ENCODE data around the gene REXO1. TPM values are rescaled to one million over a fixed set of nuclear protein-coding genes. Genes with fewer than 3 reads are reported as not detected.

REXO1 gene
- total and polyA plus RNA-seq, 9 of the 15 experiments (the other 6 are each of a cell fraction or from before 2014, with no cell fraction given), result 0.04 to 63.3 (median 15.8) TPM

- TF ChIP-seq ATF1 (CRISPR knock-in tag; IDR thresholded peaks at IDR 0.05) (no peak), ATF1 (tag; IDR thresholded peaks at IDR 0.05) (peak; percentile 18; the same call in 1 of the 2 replicates), MTA3 (IDR thresholded peaks at IDR 0.05; ENCODE audit: borderline replicate concordance) (peak; percentile 48), KDM2B (CRISPR knock-in tag; IDR thresholded peaks at IDR 0.05) (0 out of 2 replicates have a peak, but pooled peaks have one; percentile 35), ZNF696 (CRISPR knock-in tag; conservative IDR thresholded peaks at IDR 0.05) (no peak), HMGN3 (IDR thresholded peaks at IDR 0.05; ENCODE audit: borderline replicate concordance, extremely low read depth, insufficient read length, low read depth, low read length) (peak; percentile 56), PTBP1 (IDR thresholded peaks at IDR 0.05; ENCODE audit: low read depth, low read length) (no peak), RB1 (IDR thresholded peaks at IDR 0.05; ENCODE audit: low read depth) (no peak), ETV5 (CRISPR knock-in tag; IDR thresholded peaks at IDR 0.05; ENCODE audit: low read depth) (no peak), ZBTB7A (IDR thresholded peaks at IDR 0.05; ENCODE audit: borderline replicate concordance, control insufficient read depth, low read depth, low read length) (peak; percentile 67; the same call in 1 of the 2 replicates), SNIP1 (IDR thresholded peaks at IDR 0.05; ENCODE audit: low read depth) (no peak), CUX1 (CRISPR knock-in tag; IDR thresholded peaks at IDR 0.05) (no peak), HBP1 (CRISPR knock-in tag; IDR thresholded peaks at IDR 0.05) (no peak), HDAC1 (IDR thresholded peaks at IDR 0.05) (no peak), ZNF655 (CRISPR knock-in tag; IDR thresholded peaks at IDR 0.05) (no peak), ZBED1 (IDR thresholded peaks at IDR 0.05) (0 out of 2 replicates have a peak, but pooled peaks have one; percentile 48), SIRT6 (IDR thresholded peaks at IDR 0.05; ENCODE audit: low read depth, low read length) (no peak), PKNOX1 (IDR thresholded peaks at IDR 0.05) (peak; percentile 35; the same call in 1 of the 2 replicates), ETS2 (tag; IDR thresholded peaks at IDR 0.05; ENCODE audit: borderline replicate concordance, poor library complexity, severe bottlenecking) (no peak)
Measured at GRCh38 chr19:1855040-1855827, 7.0 kb upstream of the REXO1 start (continued).

Data from K562 (cell line).